DMS114 treated with DMSO at 0.1 percent for 48 hours (cell line): ENCODE data around the gene DISP2.

Experiments used
- DNase-seq: peaks from one replicate; lab custom pipeline; 2025; ENCODE audit not compliant: unreplicated experiment; lab: John Stamatoyannopoulos, UW

The DISP2 gene, protein sequence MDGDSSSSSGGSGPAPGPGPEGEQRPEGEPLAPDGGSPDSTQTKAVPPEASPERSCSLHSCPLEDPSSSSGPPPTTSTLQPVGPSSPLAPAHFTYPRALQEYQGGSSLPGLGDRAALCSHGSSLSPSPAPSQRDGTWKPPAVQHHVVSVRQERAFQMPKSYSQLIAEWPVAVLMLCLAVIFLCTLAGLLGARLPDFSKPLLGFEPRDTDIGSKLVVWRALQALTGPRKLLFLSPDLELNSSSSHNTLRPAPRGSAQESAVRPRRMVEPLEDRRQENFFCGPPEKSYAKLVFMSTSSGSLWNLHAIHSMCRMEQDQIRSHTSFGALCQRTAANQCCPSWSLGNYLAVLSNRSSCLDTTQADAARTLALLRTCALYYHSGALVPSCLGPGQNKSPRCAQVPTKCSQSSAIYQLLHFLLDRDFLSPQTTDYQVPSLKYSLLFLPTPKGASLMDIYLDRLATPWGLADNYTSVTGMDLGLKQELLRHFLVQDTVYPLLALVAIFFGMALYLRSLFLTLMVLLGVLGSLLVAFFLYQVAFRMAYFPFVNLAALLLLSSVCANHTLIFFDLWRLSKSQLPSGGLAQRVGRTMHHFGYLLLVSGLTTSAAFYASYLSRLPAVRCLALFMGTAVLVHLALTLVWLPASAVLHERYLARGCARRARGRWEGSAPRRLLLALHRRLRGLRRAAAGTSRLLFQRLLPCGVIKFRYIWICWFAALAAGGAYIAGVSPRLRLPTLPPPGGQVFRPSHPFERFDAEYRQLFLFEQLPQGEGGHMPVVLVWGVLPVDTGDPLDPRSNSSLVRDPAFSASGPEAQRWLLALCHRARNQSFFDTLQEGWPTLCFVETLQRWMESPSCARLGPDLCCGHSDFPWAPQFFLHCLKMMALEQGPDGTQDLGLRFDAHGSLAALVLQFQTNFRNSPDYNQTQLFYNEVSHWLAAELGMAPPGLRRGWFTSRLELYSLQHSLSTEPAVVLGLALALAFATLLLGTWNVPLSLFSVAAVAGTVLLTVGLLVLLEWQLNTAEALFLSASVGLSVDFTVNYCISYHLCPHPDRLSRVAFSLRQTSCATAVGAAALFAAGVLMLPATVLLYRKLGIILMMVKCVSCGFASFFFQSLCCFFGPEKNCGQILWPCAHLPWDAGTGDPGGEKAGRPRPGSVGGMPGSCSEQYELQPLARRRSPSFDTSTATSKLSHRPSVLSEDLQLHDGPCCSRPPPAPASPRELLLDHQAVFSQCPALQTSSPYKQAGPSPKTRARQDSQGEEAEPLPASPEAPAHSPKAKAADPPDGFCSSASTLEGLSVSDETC (N-terminal part only)

DNA sequence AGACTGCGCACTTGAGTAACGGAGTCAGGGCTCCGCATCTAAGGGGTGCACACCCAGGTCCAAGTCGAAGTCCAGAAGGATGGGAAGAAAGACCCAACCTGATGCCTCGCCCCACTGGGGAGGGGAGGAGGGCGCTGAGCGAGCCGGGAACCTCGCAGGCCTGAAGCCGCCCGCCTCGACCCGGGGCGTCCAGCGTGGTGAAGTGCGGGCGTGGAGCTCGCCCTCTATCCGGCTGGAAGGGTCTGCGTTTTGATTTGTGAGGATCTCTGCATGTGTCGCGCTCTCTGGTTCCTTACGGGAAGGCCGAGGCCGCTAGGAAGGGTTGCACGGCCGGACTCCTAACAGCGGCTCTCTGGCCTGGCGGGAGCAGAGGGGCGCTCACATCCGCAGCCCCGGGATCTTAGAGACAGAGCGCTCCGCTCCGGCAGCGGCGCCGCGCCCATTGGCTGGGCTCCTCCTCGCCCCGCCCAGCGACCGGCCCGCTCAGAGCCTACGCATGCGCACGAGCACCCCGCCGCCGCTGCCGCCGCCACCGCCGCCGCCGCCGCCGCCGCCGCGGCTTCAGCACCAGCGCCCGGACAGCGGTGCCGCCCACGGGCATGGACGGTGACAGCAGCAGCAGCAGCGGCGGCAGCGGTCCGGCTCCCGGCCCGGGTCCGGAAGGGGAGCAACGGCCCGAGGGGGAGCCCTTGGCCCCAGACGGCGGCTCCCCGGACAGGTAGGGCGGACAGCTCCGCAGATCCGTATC, at the start of gene DISP2:
Gene DISP2 (plus strand): TSS at position 497 of the 748 bp plus-strand sequence. CDS start 103 bp downstream, at position 600.
- peak; percentile 65 for DNase-seq

DNA sequence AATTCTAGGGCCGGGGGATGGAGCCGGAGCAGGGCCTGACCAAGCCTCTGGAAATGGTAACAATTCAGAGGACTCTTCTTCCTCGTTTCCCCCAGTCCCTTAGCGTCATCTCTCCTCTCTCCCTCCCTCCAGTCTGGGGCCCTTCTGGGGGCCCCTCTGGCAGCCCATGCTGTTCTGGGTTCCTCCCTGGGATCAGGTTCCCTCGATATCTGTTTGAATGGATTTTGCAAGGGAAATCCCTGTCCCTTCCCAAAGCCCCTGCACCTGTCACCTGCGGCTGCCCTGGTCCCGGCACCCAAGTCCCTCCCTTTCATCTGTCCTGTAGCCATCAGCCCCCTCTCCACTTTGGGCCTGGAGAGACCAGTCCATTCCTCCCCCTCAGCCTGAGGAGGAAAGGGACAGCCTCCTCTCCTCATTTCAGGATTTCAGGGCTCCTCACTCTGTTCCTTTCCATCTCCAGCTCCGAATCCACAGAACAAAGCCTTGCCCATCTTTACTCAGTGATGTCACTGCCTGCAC, 48.6 kb upstream of the DISP2 start:
- no peak for DNase-seq

DNA sequence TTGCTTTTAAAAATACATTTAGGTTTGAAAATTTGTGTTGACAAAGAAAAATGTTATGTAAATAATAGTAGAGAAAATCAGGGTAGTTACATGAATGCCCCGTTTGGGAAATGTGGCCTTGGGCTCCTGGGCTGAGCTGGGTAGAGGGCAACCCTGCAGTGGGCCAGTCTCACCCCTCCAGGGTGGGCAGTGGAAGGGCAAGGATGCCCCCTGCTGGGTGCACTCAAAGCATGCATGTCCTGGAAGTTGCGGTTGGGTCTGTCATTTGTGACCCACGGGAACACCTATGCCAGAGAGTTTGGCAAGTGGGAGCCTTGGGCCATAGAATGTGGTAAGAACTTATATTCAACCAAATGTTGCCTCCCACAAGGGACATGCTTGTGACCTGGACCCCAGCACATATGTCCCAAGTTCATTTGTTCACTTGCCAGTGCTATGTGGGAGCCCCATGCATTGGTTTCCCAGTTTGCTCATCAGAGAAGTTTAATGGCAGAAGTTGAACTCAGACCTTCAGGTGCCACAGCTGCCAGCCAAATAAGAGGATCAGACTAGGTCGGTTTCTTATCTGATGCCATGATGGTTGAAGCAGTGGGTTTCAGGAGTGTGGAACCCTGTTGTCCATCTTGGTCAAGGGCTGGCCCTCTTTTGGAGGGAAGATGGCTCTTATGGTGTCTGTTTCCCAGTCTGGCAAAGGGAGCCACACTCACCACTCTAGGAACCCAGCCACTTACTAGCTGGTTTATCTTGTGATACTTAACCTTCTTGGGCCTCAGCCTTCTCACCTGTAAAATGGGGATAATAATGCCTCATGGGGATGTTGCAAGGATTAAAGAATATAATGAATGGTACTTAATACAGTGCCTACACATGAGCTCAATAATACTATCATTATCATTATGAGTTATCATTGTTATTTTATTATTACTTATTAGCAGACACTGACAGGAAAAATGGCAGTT, 47.7 kb upstream of the DISP2 start:
- DNase-seq, result no peak

DNA sequence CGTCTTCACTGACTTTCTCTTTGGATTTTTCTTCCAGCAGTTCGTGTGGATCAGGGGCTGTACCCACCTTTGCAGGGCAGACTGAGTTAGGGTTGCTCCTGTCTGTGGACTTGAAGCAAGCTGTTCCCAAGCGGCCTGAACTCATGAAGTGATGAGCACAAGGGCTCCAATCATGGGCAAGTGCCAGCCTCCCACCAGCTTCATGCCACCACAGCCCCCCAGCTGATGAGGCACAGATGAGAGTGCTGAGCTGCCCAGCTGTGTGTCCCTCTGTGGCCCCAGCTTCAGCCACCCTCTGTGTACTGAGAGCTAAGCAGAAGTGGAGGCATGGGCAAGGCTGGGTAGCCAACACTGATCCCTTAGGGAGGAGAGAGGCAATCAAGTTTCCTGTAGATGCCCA, 47.0 kb upstream of the DISP2 start:
- no peak for DNase-seq

DNA sequence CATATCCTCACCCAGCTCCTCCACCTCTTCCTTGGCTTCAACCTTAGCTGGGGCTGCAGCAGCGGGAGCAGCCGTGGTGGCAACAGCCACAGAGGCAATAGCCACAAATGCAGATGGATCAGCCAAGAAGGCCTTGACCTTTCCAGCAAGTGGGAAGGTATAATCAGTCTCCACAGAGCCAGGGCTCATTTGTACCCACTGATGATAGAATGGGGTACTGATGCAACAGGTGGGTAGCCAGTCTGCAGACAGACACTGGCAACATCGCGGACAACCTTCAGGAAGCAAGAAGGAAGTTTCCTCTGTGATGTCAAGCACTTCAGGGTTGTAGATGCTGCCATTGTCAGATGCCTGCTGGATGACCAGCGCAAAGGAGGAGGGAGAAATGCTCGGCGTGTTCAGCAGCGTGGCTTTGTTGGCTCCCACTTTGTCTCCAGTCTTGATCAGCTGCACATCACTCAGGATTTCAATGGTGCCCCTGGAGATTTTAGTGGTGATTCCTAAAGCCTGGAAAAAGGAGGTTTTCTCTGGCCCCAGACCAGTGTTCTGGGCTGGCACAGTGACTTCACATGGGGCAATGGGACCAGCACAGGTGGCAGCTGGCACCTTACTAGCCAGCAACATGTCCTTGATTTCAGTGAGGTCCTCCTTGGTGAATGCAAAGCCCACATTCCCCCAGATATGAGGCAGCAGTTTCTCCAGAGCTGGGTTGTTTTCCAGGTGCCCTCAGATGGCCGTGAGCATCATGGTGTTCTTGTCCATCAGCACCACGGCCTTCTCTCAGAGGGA, 45.5 kb upstream of the DISP2 start:
- DNase-seq, result no peak

DNA sequence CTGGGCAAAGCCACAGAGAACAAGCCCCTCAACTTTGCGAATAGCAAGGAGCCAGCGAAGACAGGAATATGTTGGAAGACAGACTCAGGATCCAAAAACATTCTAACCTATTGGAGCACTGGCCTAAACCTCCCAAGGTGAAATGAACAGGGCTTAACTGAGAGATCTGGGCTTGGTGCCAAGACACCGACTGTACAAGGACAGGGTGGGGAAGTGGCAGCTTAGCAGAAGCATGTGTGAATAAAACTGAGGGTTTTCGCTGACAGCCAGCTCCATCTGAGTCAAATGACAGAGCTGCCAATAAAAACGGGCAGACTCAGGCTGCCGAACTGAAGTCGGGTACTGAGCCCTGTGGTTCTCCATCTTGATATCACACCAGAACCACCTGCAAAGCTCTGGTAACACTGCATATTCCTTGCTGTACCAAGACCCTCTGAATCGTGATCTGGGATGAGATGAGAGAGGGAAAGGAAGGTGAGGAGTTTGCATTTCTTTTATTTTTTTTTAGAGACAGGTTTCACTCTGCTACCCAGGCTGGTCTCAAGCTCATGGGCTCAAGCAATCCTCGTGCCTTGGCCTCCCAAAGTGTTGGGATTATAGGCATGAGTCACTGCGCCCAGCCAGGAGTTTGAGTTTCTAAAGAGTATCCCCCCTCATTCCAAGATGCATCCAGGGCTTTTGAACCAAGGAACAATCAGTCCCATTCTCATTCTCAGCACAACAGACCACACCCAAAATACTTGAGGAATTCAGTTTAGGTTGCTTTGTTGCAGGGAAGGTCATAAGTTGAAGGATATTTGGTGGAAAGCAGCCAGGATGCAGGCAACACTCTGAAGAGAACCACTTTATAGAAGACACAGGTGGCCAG, 44.3 kb upstream of the DISP2 start:
- no peak for DNase-seq

DNA sequence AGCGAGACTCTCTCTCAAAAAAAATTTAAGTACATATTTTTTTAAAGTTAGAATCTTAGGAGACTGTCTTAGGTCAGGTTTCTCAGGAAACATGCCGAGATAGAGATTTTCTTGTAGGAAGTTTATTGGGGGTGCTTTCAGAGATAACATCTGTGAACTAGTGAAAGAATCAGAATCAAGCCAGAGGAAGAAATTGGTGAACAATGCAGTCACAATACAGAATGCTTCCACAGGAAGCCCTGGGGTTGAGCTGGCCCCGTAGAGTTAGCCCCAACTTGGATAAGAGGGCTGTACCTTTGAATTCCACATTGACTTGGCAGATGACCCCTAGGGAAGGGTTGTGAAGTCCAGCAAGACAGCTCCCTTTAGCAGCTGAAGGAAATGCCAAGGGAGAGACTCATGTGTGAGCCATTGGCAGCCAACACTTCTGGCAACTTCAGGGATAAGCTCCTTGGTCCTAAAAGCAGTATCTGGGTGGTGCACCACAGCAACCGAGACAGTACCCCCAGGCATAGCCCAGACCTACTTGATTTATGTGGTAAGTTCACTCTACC, 43.2 kb upstream of the DISP2 start:
- no peak for DNase-seq

DNA sequence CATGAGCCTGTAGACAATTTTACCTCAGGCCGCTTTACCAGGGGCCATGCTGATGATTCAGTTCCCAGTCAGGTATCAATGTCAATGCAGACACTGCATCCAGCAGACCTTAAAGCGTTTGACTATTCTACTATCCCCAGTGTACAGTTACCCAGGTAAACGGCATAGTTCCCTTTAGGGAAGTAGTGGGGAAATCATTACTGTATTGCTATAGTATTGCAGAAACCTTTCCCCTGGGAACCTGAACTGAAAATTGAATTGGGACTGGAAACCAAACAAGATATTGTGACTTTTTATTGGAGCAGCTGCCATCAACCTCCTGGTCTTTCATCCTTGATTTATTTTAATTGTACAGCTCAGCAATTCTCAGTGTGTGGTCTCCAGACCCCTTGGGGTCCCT, 41.1 kb upstream of the DISP2 start:
- no peak for DNase-seq

DNA sequence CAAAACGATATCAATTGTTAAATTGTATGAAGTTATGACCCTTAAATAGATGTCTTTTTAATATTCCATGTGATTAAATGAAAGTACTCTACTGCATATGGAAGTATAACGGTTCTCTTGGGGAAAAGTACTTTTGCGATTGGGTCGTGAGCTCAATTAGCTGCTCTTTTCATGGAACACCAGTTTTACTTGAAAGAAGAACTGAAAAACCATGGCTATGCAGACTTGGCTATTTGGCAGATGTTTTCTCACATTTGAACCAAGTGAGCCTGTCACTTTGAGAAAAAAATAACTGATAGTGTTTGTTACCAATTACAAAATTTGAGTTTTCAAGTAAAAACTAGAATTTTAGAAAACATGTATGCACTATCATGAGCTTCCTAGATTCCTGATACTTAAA, 40.4 kb upstream of the DISP2 start:
- DNase-seq, result no peak

DNA sequence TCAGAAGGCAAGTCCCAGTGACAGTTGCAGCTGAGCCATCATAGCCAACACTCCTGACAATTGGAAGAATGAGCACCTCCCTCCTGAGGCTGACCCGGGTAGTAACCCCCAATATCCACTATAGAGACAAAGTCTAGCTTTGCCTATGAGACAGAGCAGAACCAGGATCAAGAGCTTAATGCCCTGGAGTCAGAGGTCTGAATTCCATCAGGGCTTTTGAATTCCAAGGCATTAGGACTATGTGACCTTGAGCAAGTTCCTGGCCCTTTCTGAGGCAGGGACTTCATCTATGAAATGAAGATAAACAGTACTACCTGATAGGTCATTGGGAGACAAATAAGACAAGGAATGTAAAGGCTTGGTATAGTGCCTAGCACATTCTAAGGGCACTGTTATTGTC, 37.6 kb upstream of the DISP2 start:
- DNase-seq, result no peak

DNA sequence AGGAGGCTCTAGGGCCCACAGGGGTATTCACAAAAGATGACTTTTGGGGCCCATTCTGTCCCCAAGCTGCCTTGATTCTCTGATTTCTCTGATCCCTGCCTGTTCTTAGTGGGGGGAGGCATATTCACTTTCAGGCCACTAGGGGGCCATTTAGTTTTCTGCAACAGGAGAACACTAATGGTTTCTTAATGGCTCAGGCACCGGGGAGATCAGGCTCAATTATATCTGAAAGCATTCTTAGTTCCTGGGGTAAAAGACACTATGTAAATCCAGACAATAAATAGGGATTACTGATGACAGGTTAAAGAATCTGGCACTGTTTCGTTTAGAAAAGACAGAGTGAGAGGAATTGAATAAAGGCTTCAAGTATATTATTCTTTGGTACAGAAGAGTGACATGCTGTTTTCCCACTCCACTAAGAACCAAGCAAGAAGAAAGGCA, 37.1 kb upstream of the DISP2 start:
- peak; percentile 74 for DNase-seq

DNA sequence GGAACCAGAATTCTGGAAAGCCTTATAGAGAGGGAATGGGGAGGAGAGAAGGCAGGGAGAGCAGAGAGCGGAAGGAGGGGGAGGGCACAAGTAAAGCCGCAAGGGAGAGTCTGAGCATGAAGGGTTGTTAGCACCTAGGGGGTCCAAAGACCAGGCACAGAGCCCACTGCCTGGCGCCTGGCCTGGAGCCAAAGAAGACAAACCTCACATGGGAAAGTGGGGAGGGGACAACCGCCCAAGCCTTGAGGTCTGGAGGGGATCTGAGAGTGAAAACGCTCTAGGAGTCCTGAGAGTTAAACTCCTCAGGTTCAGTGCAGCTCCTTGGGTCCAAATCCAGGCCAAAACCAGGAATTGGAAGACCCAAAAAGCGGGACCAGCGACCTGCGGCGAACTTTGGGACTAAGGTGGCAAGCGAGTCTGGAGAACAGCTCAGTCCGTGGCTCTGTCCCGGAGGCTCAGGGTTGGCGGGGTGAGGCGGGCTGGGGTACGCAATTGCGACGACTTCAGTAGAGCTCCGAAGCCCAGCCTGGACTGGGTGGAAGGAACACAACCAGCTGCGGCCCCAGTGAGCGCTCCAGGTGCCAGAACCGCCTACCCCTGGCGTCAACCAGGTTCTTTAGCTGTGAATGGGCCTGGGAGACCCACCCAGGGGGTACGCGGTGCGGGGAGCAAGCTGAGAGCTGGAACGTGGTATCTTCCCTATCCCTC, 35.3 kb upstream of the DISP2 start:
- DNase-seq, result no peak

DNA sequence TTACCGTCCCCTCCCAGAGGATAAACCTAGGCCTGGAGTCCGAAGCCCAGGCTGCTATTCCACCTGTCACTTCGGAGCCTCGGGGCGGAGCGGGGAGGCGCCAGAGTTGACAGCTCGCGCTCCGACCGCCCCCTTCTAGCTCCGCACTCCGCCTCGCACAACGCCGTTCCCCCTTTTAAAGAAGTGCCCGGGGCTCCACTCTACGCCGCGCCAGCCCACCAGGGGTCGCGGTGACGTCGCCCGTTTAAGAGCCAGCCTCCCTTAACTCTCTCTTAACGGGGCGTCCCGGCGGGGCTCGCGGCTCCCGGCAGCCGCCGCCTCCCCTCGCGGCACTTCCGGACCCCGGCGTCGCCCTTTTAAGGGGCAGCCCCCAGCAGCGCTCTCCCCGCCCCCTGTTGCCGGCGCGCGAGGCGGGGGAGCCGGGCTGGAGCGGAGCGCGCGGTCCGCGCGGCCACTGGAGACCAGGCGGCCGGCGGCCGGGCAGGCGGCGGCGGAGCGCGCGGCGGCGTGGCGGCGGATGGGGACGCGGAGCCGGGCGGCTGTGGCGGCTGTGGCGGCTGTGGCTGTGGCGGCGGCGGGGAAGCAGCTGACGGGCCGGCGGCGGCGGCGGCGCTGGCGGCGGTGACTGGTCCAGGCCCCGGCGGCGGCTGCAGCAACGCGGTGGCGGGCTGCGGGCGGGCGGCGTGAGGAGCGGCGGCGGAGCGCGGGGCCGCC, 34.6 kb upstream of the DISP2 start, which contains the start of gene INAFM2:
Gene INAFM2 (plus strand): TSS at position 454 of the 714 bp plus-strand sequence. CDS start 364 bp downstream, outside the sequence.
- peak; percentile 95 for DNase-seq

DNA sequence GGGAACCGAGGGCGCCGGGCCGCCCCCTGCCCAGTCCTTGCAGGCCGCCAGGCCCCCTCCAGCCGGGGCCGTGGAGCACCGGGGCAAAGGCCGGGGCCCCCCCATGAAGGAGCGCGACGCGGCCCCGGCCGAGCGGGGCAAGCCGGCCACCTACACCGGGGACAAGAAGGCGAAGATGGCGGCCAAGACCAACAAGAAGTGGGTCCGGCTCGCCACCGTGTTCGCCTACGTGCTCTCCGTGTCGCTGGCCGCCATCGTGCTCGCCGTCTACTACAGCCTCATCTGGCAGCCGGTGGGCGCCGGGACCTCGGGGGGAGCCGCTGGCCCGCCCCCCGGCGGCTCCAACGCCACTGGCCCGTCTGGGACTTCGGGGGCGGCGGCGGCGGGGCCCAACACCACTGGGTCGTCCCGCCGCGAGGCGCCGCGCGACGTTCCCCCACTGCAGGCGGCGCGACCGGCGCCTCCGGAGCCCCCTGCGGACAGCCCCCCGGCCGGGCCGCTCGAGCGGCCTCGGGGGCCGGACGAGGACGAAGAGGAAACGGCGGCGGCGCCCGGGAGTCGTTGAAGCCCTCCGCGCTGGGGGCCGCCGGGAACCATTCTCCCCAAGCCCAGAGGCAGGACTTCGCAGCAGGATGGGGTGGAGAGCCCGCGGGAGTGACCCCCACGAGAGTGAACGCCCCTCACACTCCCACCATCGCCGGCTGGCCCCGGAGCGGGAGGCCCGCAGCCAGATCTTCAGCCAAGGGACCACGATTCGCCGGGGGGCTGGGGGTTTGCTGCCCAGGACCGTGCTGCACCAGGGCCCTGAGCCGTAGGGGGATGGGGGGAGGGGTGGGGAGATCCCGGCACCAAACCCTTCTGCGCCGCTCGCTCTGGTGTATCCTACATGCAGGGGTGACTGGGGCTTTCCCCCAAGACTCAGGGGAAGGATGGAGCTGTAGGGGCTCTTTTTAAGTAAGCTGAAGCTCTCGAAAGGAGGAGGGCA, 33.8 kb upstream of the DISP2 start:
- DNase-seq, result no peak
